ENCODE data around the gene LHX4.
"Not testable (repeated sequence)": the region's sequence is repeated elsewhere in the genome, so short reads cannot be mapped to it uniquely, and the experiment has no call there.

LHX4 gene

DNA sequence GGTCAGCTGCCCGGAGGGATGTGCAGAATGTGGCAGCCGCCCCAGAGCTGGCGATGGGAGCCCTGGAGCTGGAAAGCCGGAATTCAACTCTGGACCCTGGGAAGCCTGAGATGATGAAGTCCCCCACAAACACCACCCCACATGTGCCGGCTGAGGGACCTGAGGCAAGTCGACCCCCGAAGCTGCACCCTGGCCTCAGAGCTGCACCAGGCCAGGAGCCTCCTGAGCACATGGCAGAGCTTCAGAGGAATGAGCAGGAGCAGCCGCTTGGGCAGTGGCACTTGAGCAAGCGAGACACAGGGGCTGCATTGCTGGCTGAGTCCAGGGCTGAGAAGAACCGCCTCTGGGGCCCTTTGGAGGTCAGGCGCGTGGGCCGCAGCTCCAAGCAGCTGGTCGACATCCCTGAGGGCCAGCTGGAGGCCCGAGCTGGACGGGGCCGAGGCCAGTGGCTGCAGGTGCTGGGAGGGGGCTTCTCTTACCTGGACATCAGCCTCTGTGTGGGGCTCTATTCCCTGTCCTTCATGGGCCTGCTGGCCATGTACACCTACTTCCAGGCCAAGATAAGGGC is 33.5 kb upstream of the LHX4 start:
- no peak for DNase-seq (ENCODE audit: low read depth in 2 of 3, low spot score in 1 of 3)

DNA sequence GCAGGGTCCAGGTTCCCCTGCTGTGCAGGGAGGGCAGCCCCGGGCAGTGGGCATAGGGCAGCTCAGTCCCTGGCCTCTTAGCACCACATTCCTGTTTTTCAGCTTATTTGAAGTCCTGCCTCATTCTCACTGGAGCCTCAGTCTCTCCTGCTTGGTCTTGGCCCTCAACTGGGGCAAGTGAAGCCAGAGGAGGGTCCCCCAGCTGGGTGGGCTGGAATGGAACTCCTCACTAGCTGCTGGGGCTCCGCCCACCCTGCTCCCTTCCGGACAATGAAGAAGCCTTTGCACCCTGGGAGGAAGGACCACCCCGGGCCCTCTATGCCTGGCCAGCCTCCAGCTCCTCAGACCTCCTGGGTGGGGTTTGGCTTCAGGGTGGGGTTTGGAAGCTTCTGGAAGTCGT is 32.8 kb upstream of the LHX4 start:
- no peak for DNase-seq (ENCODE audit: low read depth in 2 of 3, low spot score in 1 of 3)

DNA sequence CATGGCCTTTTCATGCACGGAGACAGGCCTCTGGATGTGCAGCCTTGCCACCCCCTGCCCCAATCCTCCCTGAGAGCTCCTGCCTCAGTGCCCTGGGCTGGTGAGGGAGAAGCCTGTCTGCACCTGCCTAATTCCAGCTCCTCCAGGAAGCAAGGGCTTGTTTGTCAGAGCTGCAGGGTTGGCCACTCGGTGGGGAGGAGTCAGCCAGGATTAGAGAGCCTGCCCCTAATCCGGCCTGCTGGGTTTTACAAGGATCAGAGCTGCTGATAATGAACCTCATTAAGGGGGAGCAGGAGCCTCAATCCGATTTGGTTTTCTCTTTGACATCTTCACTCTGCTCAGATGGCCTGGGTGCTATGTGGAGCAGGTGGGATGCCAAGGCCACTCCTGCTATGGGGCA is 31.9 kb upstream of the LHX4 start:
- no peak for DNase-seq (ENCODE audit: low read depth in 2 of 3, low spot score in 1 of 3)

- no peak for DNase-seq (ENCODE audit: low read depth in 2 of 3, low spot score in 1 of 3)
Measured at GRCh38 chr1:180198611-180199010, 31.5 kb upstream of the LHX4 start.

- DNase-seq (ENCODE audit: low read depth in 2 of 3, low spot score in 1 of 3): no peak
Measured at GRCh38 chr1:180199018-180199417, 31.0 kb upstream of the LHX4 start.

DNA sequence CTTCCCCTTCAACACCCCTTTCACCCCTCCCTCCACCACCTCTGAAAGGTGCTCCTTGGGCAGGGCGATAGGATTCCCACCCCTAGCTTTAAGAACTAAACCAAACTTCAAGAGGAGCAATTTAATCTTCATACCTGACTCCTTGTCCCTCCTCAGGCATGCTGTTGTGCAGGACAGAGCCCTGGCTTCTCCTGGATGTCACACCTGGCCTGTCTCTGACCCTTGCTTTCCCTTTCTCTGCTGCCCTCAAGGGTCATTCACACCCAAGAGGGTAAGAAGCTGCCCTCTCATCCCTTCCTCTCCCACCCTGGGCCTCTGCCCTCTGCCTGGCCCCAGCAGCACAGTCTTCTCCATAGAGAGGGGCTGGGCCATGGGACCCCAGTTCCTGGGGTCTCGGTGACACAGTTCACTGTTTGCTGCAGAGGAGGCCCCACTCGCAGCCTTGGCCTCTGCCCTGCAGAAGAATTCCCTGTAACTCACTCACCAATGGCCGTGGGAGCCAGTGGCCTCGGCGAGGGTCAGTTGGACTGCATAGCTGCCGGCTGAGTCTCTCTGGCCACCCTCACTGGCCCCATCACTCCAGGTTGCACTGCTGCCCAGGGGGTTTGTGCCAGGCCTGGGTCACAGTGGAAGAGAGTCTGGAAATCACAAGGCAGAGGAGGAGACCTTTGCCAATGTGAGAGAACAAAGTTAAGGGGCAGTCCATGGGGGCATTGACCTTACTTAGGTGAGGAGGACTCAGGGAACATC is 28.4 kb upstream of the LHX4 start:
- DNase-seq (ENCODE audit: low read depth in 2 of 3, low spot score in 1 of 3): no peak

GRCh38 chr1:180202588-180202987 is 27.5 kb upstream of the LHX4 start:
- not testable (repeated sequence) for DNase-seq (ENCODE audit: low read depth in 2 of 3, low spot score in 1 of 3)

- no peak for DNase-seq (ENCODE audit: low read depth in 2 of 3, low spot score in 1 of 3)
Measured at GRCh38 chr1:180204231-180204630, 25.8 kb upstream of the LHX4 start.

GRCh38 chr1:180206581-180206980 is 23.5 kb upstream of the LHX4 start:
- no peak for DNase-seq (ENCODE audit: low read depth in 2 of 3, low spot score in 1 of 3)

DNA sequence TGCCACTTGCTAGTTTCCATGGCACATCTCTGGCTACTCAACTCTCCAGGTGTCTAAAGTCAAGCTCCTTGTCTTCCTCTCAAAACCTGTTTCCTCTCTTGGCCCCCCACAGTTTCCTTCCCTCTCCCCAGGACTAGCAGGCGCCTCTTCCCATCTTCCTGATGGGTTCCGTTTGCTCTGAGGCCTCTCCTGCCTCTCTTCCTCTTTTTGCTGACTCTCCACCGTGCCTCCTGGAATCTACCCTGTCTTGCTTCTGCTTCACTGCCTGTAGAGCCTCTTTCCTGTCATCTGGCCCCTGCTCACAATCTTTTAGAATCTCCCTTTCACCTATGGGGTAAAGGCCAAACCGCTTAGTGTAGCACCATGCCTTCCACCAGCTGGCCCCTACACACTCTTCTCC is 21.8 kb upstream of the LHX4 start:
- DNase-seq (ENCODE audit: low read depth in 2 of 3, low spot score in 1 of 3): no peak

- DNase-seq (ENCODE audit: low read depth in 2 of 3, low spot score in 1 of 3): no peak
Measured at GRCh38 chr1:180210008-180210620, 19.9 kb upstream of the LHX4 start.

- no peak for DNase-seq (ENCODE audit: low read depth in 2 of 3, low spot score in 1 of 3)
Measured at GRCh38 chr1:180211156-180211859, 18.8 kb upstream of the LHX4 start.

GRCh38 chr1:180211860-180212229 is 18.2 kb upstream of the LHX4 start:
- no peak for DNase-seq (ENCODE audit: low read depth in 2 of 3, low spot score in 1 of 3)

GRCh38 chr1:180213401-180214170 is 16.5 kb upstream of the LHX4 start:
- DNase-seq (ENCODE audit: low read depth in 2 of 3, low spot score in 1 of 3): peak; percentile 25 to 59 (median 42)

- DNase-seq (ENCODE audit: low read depth in 2 of 3, low spot score in 1 of 3): no peak
Measured at GRCh38 chr1:180215856-180216625, 14.0 kb upstream of the LHX4 start.

DNA sequence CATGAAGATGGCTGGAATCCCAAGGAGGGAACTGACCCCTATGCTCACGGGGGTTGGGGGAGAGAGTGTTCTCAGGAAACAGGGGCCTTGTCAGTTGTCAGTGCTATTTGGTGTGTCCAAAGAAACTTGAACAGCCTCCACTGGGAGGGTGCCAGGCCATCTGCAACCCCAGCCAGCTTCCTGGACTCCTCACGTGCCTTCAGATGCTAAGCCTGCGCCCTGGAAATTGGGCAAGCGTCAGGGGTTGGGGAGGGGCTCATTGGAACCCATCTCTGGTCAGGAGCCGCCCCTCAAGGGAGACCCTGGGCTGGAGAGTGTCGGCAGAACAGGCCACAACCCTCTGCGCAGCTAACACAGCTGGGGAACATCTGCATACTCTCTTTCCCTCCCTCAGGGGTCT is 13.1 kb upstream of the LHX4 start:
- DNase-seq (ENCODE audit: low read depth in 2 of 3, low spot score in 1 of 3): no peak

GRCh38 chr1:180218806-180219765 is 11.0 kb upstream of the LHX4 start:
- no peak for DNase-seq (ENCODE audit: low read depth in 2 of 3, low spot score in 1 of 3)

- DNase-seq (ENCODE audit: low read depth in 2 of 3, low spot score in 1 of 3): no peak
Measured at GRCh38 chr1:180219776-180220175, 10.3 kb upstream of the LHX4 start.

DNA sequence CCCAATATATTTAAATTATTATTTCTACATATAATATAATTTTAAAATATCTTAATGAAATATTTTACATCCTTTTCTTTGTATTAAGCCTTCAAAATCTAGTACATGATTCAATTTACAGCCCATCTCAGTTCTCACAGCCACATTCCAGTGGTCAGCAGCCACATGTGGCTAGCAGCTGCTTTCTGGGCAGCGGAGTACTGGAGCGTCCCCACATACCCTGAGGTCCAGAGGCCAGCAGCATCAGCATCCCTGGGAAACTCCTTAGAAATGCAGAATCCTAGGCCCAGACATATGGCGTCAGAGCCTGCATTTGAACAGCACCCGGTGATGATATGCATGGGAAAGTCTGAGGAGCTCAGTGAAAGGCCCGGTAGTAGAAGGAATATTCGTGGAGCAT is 8.6 kb upstream of the LHX4 start:
- DNase-seq (ENCODE audit: low read depth in 2 of 3, low spot score in 1 of 3): no peak
